BLaER1 (cell line): ENCODE measurements around the gene APOL6.

Experiments
- H3K27ac ChIP-seq: shearing (Covaris generic); formaldehyde crosslinking; 2 replicates; pipeline ENCODE4 v1.8.1; 2022
- H3K27me3 ChIP-seq: shearing (Covaris generic); formaldehyde crosslinking; 2 replicates; pipeline ENCODE4 v1.8.1; 2022
- H3K36me3 ChIP-seq: shearing (Covaris generic); formaldehyde crosslinking; 2 replicates; pipeline ENCODE4 v1.8.1; 2022
- H3K4me1 ChIP-seq: shearing (Covaris generic); formaldehyde crosslinking; 2 replicates; pipeline ENCODE4 v1.8.1; 2022
- H3K4me2 ChIP-seq: shearing (Covaris generic); formaldehyde crosslinking; 2 replicates; pipeline ENCODE4 v1.8.1; 2022
- H3K4me3 ChIP-seq: shearing (Covaris generic); formaldehyde crosslinking; 2 replicates; pipeline ENCODE4 v1.8.1; 2022
- H3K9ac ChIP-seq: shearing (Covaris generic); formaldehyde crosslinking; 2 replicates; pipeline ENCODE4 v1.8.1; 2022
- H3K9me3 ChIP-seq: shearing (Covaris generic); formaldehyde crosslinking; 2 replicates; pipeline ENCODE4 v1.8.1; 2022
- H4K20me1 ChIP-seq: shearing (Covaris generic); formaldehyde crosslinking; 2 replicates; pipeline ENCODE4 v1.8.1; 2022
- Cebpa-rat ChIP-seq: shearing (Covaris generic); IDR thresholded peaks from 2 replicates; pipeline ENCODE4 v1.8.1; 2022

Gene APOL6

DNA sequence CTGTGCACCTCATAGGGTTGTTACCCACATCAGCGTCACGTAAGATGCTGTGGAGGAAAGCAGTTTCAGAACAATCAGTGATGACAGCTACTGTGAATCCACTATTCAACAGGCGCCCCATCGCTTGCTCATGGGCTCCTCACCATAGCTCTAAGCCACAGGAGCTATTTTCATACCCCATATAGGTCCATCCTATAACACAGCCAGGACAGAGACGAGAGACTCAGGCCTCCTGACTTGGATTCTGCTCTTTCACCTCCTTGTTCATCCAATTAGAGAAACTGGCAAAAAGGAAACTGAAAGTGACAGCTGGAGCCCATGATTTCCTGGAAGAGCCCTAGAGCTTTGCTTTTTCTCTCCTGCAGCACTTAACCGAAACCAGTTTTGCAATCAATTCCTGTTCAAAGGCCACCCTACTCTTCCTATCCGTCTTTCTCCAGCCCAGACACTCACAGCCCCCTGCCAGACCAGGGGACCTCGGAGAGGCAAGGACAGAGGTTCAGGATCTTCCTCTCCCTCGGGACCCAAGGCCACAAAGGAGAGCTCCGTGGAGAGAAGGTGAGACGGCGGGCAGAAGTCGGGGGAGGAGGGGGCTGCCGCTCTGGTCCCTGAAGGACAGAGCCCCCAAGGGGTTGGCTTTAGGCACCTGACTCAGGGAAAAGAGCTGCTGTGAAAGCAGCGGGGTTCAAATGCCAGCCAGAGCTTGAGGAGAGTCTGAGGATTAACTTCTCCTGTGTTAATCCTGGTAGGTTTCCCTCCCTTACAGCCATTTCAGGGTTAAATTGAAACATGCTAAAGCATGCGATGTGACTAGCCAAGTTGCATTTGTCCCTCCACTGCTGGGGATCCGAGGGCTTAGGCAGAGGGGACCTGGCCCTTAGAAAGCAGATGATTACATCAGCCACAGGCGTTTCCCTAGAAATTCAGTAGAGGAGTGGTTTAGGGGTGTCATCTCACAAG lies at the start of gene APOL6:
Gene APOL6, plus strand, starts transcription at position 381 of the 960 bp plus-strand sequence. CDS start 7,980 bp downstream, outside the sequence.
- Histone ChIP-seq H3K9me3 (peaks cover 9% of the 10 kb centered on the region), H3K4me2 (peak within 1 kb of the TSS; percentile 86), H3K27me3 (no peaks in the 10 kb centered on the region), H4K20me1 (no peaks in the 10 kb centered on the region), H3K36me3 (peaks cover 6% of the 10 kb centered on the region), H3K4me3 (peak within 1 kb of the TSS; percentile 72), H3K4me1 (peaks cover 34% of the 10 kb centered on the region), H3K9ac (peak within 1 kb of the TSS; percentile 81), H3K27ac (peak within 1 kb of the TSS; percentile 88)
- TF ChIP-seq Cebpa-rat = peak; percentile 77

DNA sequence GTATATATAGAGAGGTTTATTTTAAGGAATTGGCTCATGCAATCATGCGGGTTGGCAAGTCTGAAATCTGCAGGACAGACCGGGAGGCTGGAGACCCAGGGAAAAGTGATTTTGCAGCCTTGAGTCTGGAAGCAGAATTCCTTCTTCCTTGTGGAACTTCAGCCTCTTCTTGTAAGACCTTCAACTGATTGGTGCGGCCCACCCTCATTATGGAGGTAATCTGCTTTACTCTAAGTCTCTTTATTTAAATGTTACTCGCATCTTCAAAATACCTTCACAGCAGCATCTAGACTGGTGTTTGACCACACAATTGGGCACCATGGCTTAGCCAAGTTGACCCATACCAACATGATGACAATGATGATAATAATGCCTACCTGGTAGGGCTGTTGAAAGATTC lies 48.9 kb upstream of the APOL6 start:
- Histone ChIP-seq H3K36me3 (no peaks in the 10 kb centered on the region), H3K4me1 (peaks cover 8% of the 10 kb centered on the region), H3K9ac (no peak overlapping the region), H3K27me3 (no peaks in the 10 kb centered on the region), H3K27ac (no peak overlapping the region), H3K4me3 (no peak overlapping the region), H4K20me1 (no peaks in the 10 kb centered on the region), H3K9me3 (no peaks in the 10 kb centered on the region), H3K4me2 (no peak overlapping the region)
- no peak for TF ChIP-seq Cebpa-rat

- Histone ChIP-seq H3K4me3 (no peak overlapping the region), H4K20me1 (no peaks in the 10 kb centered on the region), H3K27ac (no peak overlapping the region), H3K4me2 (no peak overlapping the region), H3K36me3 (no peaks in the 10 kb centered on the region), H3K9ac (no peak overlapping the region), H3K9me3 (no peaks in the 10 kb centered on the region), H3K27me3 (no peaks in the 10 kb centered on the region), H3K4me1 (peaks cover 18% of the 10 kb centered on the region)
- no peak for TF ChIP-seq Cebpa-rat
Measured at GRCh38 chr22:35600476-35600875, 47.8 kb upstream of the APOL6 start.

- no peak for TF ChIP-seq Cebpa-rat
- no peak overlapping the region for H3K4me3 ChIP-seq
- H3K36me3 ChIP-seq = no peaks in the 10 kb centered on the region
- no peaks in the 10 kb centered on the region for H3K27me3 ChIP-seq
- no peak overlapping the region for H3K27ac ChIP-seq
- H3K9me3 ChIP-seq = no peaks in the 10 kb centered on the region
- H3K4me1 ChIP-seq = peaks cover 18% of the 10 kb centered on the region
- H3K4me2 ChIP-seq = no peak overlapping the region
- H4K20me1 ChIP-seq = no peaks in the 10 kb centered on the region
- H3K9ac ChIP-seq = no peak overlapping the region
Measured at GRCh38 chr22:35601013-35601580, 47.1 kb upstream of the APOL6 start.

DNA sequence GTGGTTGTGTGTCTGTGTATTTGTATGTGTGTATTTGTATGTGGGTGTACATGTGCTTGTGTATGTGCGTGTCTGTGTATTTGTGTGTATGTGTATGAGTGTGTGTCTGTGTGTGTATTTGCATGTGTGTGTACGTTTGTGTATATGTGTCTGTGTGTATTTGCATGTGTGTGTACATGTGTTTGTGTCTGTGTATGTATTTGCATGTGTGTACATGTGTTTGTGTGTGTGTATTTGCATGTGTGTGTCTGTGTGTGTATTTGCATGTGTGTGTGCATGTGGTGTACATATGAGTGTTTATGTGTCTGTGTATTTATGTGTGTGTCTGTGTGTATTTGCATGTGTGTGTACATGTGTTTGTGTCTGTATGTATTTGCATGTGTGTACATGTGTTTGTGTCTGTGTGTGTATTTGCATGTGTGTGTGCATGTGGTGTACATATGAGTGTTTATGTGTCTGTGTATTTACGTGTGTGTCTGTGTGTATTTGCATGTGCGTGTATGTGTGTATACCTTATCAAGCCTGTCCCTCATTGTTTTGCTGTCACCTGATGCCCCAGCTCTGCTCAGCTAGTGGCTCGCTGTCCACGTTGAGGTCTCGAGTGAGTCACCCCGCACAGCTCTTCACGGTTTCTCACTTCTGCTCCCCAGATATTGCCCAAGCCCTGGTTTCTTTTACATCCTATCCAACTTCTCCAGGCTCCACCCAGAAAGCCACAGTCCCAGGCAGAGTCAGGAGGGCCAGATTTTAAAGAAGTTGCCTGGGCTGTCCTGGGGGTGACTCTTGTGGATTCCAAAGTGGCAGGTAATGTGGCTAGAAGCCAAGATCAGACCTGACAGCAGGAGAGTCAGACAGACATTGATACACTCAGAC lies 46.3 kb upstream of the APOL6 start:
- Histone ChIP-seq H3K36me3 (no peaks in the 10 kb centered on the region), H3K9me3 (no peaks in the 10 kb centered on the region), H3K27ac (no peak overlapping the region), H3K4me1 (peaks cover 18% of the 10 kb centered on the region), H4K20me1 (no peaks in the 10 kb centered on the region), H3K4me2 (no peak overlapping the region), H3K4me3 (no peak overlapping the region), H3K9ac (no peak overlapping the region), H3K27me3 (no peaks in the 10 kb centered on the region)
- TF ChIP-seq Cebpa-rat = no peak

GRCh38 chr22:35604621-35605368 lies 43.5 kb upstream of the APOL6 start:
- Histone ChIP-seq H3K9me3 (no peaks in the 10 kb centered on the region), H3K9ac (no peak overlapping the region), H3K27me3 (no peaks in the 10 kb centered on the region), H4K20me1 (no peaks in the 10 kb centered on the region), H3K36me3 (no peaks in the 10 kb centered on the region), H3K4me2 (peak overlapping the region; percentile 33), H3K27ac (no peak overlapping the region), H3K4me3 (no peak overlapping the region), H3K4me1 (peaks cover 29% of the 10 kb centered on the region)
- no peak for TF ChIP-seq Cebpa-rat

- Histone ChIP-seq H3K4me2 (no peak overlapping the region), H4K20me1 (no peaks in the 10 kb centered on the region), H3K9me3 (no peaks in the 10 kb centered on the region), H3K4me3 (no peak overlapping the region), H3K27ac (no peak overlapping the region), H3K4me1 (peaks cover 34% of the 10 kb centered on the region), H3K9ac (no peak overlapping the region), H3K27me3 (no peaks in the 10 kb centered on the region), H3K36me3 (no peaks in the 10 kb centered on the region)
- no peak for TF ChIP-seq Cebpa-rat
Measured at GRCh38 chr22:35605369-35605680, 42.9 kb upstream of the APOL6 start.

DNA sequence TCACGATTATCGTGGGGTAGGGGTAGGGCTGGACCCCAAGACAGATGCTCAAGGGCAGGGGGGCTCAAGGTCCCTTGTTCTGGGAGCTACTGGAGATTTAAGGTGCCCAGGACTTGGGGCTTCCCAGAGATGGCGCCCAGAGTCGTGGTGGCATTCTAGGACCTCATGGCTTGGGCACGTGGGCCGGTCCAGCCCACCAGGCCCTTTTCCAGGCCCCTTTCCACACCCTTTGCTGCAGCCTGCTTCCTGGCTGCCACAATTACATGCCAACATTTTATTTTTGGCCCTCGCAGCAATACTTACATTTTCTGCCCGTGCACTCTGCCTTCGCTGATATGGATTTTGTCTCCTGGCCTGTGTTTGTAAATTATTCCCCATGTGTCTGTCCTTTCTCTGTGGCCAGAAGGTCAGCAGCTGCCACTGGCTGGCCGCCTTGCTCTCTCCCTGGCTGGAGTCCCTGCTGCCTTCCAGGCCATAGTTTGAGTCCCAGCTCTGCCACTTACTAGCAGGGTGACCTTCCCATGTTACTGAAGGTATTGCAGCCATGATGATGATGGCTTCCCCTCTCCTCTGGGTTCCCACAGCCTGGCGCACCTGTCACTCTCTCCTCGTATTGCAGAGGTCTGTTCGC lies 42.3 kb upstream of the APOL6 start:
- Histone ChIP-seq H3K4me2 (no peak overlapping the region), H4K20me1 (no peaks in the 10 kb centered on the region), H3K27ac (no peak overlapping the region), H3K9me3 (no peaks in the 10 kb centered on the region), H3K27me3 (no peaks in the 10 kb centered on the region), H3K36me3 (no peaks in the 10 kb centered on the region), H3K4me1 (peaks cover 41% of the 10 kb centered on the region), H3K4me3 (no peak overlapping the region), H3K9ac (no peak overlapping the region)
- TF ChIP-seq Cebpa-rat = no peak

- Histone ChIP-seq H3K36me3 (no peaks in the 10 kb centered on the region), H3K4me1 (peaks cover 50% of the 10 kb centered on the region), H3K4me3 (no peak overlapping the region), H3K27ac (no peak overlapping the region), H3K4me2 (no peak overlapping the region), H4K20me1 (no peaks in the 10 kb centered on the region), H3K9ac (no peak overlapping the region), H3K9me3 (no peaks in the 10 kb centered on the region), H3K27me3 (no peaks in the 10 kb centered on the region)
- no peak for TF ChIP-seq Cebpa-rat
Measured at GRCh38 chr22:35606916-35607315, 41.3 kb upstream of the APOL6 start.
